Measurements from ENCODE around the gene FAM216A. TPM values are rescaled to one million over a fixed set of nuclear protein-coding genes. Genes with fewer than 3 reads are reported as not detected.
A peak's percentile ranks its signal among the peaks of the same experiment; 100 is the strongest.

The FAM216A gene
- total RNA-seq, 2 donors from 2014 or later = 6.9 to 10.0 TPM

DNA sequence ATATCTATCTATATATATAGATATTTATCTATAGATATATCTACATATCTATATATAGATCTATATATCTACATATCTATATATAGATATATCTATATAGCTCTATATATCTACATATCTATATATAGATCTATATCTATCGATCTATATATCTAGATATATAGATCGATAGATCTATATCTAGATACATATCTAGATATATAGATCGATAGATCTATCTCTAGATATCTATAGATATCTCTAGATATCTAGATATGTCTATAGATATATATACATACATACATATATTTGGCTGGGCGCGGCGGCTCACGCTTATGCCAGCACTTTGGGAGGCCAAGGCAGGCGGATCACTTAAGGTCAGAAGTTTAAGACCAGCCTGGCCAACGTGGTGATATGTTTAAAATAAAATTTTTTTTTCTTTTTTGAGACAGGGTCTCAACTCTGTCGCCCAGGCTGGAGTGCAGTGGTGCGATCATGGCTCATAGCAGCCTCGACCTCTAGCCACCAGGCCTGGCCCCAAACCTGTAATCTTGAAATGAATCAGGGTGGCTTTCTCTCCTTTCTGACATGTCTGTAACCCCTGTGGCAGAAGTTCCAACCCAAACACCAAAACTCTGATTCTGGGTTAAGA, 36.6 kb upstream of the FAM216A start:
- Histone ChIP-seq H3K4me1 (no peaks in the 10 kb centered on the region), H3K9me3 (no peaks in the 10 kb centered on the region), H3K4me3 (peak overlapping the region; percentile 46 to 55), H3K27me3 (no peaks in the 10 kb centered on the region), H3K27ac (peak overlapping the region; percentile 11 to 33), H3K36me3 (peaks cover 31% of the 10 kb centered on the region)
- no peak for DNase-seq (ENCODE audit: low spot score)
- TF ChIP-seq, protein P1, sequence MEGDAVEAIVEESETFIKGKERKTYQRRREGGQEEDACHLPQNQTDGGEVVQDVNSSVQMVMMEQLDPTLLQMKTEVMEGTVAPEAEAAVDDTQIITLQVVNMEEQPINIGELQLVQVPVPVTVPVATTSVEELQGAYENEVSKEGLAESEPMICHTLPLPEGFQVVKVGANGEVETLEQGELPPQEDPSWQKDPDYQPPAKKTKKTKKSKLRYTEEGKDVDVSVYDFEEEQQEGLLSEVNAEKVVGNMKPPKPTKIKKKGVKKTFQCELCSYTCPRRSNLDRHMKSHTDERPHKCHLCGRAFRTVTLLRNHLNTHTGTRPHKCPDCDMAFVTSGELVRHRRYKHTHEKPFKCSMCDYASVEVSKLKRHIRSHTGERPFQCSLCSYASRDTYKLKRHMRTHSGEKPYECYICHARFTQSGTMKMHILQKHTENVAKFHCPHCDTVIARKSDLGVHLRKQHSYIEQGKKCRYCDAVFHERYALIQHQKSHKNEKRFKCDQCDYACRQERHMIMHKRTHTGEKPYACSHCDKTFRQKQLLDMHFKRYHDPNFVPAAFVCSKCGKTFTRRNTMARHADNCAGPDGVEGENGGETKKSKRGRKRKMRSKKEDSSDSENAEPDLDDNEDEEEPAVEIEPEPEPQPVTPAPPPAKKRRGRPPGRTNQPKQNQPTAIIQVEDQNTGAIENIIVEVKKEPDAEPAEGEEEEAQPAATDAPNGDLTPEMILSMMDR (IDR thresholded peaks at IDR 0.05) = no peak

DNA sequence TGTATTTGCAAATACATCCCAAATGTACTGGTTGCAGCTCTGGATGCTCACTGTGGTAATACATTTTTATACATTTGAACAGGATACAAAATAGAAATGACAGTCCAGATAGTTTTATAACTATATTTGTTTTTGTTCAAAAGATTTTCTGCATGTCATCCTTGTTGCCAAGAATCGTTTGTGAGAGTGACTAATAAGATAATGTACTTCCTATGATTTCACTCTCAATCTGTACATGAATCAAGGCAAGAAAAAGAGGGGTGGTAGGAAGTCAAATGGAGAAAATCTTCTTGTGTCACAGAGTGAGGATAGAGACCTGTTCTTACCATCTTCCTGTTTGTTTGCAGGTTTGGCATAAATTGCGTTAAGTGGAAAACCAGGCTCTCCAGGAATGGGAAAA, 32.4 kb upstream of the FAM216A start:
- Histone ChIP-seq H3K9me3 (no peaks in the 10 kb centered on the region), H3K36me3 (peaks cover 66% of the 10 kb centered on the region)
- DNase-seq (ENCODE audit: low spot score) = no peak

DNA sequence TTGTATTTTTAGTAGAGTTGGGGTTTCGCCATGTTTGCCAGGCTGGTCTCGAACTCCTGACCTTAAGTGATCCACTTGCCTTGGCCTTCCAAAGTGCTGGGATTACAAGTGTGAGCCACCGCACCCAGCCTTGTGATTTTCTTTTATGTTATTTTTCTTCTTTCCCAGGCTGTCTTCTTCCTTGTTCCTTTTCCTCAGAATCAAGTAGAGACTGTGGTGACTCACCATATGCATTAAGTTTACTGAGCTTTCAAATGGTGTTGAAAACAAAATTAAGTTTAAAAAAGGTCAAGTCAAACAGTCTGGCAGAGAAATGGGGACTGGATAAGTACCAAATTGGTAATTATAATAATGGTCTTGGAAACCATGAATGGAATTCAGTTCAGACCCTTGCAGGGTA, 24.2 kb upstream of the FAM216A start:
- H3K36me3 ChIP-seq = peaks cover 54% of the 10 kb centered on the region

More for the DNA sequence above, 32.4 kb upstream of the FAM216A start:
- Histone ChIP-seq H3K4me1 (no peaks in the 10 kb centered on the region), H3K4me3 (no peak overlapping the region), H3K27me3 (no peaks in the 10 kb centered on the region), H3K27ac (no peak overlapping the region)
- TF ChIP-seq, protein P1 (IDR thresholded peaks at IDR 0.05) = no peak

DNA sequence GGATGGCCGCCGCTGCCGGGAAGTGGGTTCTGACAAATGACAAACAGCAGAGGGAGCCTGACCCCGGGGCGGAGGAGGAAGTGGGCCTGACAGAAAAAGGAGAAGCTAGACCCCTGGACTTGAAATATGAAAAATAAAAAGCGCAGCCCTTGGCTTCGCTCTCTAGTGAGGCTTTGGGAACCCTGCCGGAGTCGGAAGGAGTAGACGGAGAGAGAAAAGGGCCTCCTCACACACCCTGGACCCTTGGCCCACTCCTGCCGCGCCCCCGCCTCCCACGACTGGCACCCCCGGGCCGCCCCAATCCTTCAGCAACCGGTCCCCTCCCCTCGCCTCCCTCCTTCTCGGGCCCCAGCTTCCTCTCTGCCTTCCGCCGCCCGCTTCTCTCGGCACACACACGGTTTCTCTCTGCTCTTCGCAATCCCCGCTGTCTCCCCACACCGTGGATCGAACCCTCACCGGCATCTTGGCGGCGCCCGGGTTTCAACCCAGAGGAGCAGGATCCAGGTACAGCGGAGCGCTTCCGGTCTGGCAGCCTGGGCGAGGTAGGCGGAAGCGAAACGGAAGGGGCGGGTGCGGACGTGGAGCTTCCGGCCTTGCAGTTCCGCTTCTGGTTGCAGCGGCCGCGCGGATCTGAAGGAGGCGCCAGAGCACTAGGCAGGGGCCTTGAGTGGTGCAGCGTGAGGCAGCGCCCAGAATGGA, 18.7 kb upstream of the FAM216A start, which contains the start of gene ARPC3:
Gene ARPC3, minus strand, starts transcription at position 539 of the 699 bp plus-strand sequence. Its CDS starts 77 bp downstream, at position 462.
- no peaks in the 10 kb centered on the region for H3K9me3 ChIP-seq
- peak within 1 kb of the TSS; percentile 84 to 92 for H3K4me3 ChIP-seq
- H3K4me1 ChIP-seq = peaks cover 0 to 20% of the 10 kb centered on the region in 2 donors
- TF ChIP-seq, protein P1 (IDR thresholded peaks at IDR 0.05) = peak; percentile 77 to 91
- peak; percentile 94 for DNase-seq (ENCODE audit: low spot score)
- no peaks in the 10 kb centered on the region for H3K27me3 ChIP-seq
- peaks cover 19% of the 10 kb centered on the region for H3K36me3 ChIP-seq
- peak within 1 kb of the TSS; percentile 84 to 93 for H3K27ac ChIP-seq

More for the DNA sequence above, 24.2 kb upstream of the FAM216A start:
- DNase-seq (ENCODE audit: low spot score) = no peak
- Histone ChIP-seq H3K27ac (no peak overlapping the region), H3K4me1 (peaks cover 0 to 20% of the 10 kb centered on the region in 2 donors), H3K4me3 (no peak overlapping the region), H3K27me3 (no peaks in the 10 kb centered on the region), H3K9me3 (no peaks in the 10 kb centered on the region)
- TF ChIP-seq, protein P1 (IDR thresholded peaks at IDR 0.05) = no peak

DNA sequence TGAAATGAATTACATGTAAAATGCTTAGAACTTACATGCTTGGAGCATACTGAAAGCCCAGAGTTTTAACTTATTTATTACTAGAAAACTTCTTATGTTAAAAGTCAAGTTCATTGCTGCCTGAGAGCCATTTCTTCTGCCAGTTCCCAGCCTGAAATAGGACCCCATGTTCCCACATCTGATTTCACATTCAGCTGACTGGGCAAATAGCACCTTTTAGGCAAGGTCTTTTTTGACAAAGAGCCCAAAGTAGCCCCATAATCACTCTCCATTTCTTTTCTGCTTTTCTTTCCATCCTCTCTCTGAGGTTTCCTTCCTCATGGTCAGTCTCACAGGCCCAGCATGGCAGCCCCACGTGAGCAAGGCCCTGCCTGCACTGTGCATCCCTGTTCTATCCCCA, 17.4 kb upstream of the FAM216A start:
- TF ChIP-seq, protein P1 (IDR thresholded peaks at IDR 0.05) = no peak
- no peak overlapping the region for H3K27ac ChIP-seq

More for the DNA sequence above, 17.4 kb upstream of the FAM216A start:
- Histone ChIP-seq H3K36me3 (peaks cover 25% of the 10 kb centered on the region), H3K27me3 (no peaks in the 10 kb centered on the region), H3K4me1 (peaks cover 0 to 20% of the 10 kb centered on the region in 2 donors), H3K9me3 (no peaks in the 10 kb centered on the region), H3K4me3 (no peak overlapping the region)
- no peak for DNase-seq (ENCODE audit: low spot score)
